ENCODE measurements around the gene ZNF438.

The ZNF438 gene

DNA sequence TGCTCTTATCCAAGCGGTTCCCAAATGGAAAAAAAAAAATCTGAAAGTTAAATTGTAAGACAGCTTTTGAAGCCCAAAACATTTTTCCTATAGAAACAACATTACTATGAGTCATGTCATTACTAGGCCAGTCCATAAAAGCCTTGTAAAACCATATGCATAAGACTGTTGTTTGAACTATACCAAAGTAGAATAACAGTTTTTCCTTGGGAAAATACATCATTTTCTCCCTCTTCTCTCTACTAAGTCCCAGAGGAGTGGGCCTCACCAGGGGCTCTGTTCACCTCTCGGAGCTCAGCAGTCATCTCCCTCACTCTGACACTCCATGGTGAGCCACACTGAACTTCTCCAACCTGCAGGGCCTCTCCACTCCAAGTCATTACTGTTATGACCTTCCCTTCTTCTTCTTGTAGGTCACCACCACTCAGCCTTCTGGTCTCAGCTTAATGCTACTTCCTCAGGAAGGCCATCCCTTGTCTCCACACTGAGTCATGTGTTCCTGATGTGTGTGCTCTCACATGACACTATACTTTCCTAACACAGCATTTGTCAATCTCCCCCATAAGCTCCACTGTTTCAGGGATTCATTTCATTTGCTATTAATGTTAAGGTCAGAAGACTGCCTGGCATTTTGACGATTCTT lies 32.5 kb downstream of the ZNF438 start:
- H3K4me3 ChIP-seq (ENCODE audit: low read length), result no peak overlapping the region
- H3K9me3 ChIP-seq (ENCODE audit: control insufficient read depth, insufficient read depth, low read length), result no peaks in the 10 kb centered on the region
- H3K27ac ChIP-seq (ENCODE audit: low read length), result no peak overlapping the region
- no peaks in the 10 kb centered on the region for H3K27me3 ChIP-seq (ENCODE audit: control insufficient read depth, insufficient read depth, low read length)
- WGBS (ENCODE audit: insufficient coverage, insufficient read length), result no CpG with 5 or more reads among the region's 3 CpGs
- no peaks in the 10 kb centered on the region for H3K36me3 ChIP-seq (ENCODE audit: control insufficient read depth, insufficient read depth, low read length)
- DNase-seq (ENCODE audit: low read depth, low spot score), result no peak
- H3K4me1 ChIP-seq (ENCODE audit: control insufficient read depth, insufficient read depth, low read length), result no peaks in the 10 kb centered on the region

DNA sequence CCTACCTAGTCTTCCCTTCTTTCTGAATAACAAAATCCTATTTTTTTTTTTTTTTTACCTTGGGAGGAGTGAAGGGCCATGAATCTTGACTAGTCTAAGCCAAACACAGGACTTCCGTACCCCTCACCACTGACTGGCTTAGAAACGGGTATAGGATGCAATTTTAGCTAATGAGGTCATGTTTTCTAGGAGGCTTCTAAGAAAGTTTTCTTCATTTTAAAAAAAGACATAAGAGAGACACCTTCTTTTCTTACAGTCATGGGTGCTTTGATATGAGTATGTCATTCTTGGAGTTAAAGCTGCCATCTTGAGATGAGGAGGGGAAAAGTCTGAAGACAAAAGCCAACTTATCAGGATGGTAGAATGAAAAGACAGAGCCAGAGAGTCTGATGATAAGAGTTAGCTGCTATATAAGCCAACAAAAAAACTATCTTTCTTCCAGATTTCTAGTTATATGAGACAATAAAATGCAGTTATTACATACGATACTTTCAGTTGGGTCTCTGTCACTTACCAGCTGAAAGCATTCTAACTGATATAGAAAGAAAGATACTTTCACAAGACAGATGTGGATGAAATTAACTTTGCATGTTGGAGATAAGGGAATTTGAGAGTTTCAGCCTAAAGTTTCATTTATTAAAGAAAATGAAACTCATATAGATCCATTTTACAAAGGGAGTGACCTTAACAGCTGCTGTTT lies 34.0 kb downstream of the ZNF438 start:
- DNase-seq (ENCODE audit: low read depth, low spot score), result no peak
- Histone ChIP-seq H3K4me3 (ENCODE audit: low read length) (no peak overlapping the region), H3K27me3 (ENCODE audit: control insufficient read depth, insufficient read depth, low read length) (no peaks in the 10 kb centered on the region), H3K36me3 (ENCODE audit: control insufficient read depth, insufficient read depth, low read length) (no peaks in the 10 kb centered on the region), H3K9me3 (ENCODE audit: control insufficient read depth, insufficient read depth, low read length) (no peaks in the 10 kb centered on the region), H3K27ac (ENCODE audit: low read length) (no peak overlapping the region), H3K4me1 (ENCODE audit: control insufficient read depth, insufficient read depth, low read length) (no peaks in the 10 kb centered on the region)
- no CpG with 5 or more reads among the region's 3 CpGs for WGBS (ENCODE audit: insufficient coverage, insufficient read length)

DNA sequence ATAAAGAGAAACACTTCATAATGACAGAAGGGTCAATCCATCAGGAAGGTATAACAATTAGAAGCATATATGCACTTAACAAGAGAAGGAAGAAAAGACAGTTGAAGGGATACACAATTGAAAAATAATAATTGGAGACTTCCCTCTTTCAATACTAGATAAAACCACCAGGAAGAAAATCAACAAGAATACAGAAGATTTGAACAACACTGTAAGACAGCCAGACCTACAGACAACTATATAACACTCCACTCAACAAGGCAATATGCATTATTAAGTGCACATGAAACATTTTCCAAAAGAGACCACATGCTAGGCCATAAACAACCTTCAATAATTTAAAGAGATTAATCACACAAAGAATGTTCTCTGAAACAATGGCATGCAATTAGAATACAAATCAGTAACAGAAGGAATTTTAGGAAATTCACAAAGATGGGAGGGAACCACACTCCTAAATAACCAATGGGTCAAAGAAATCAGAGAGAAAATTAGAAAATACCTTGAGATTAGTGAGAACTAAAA lies 35.1 kb downstream of the ZNF438 start:
- Histone ChIP-seq H3K4me1 (ENCODE audit: control insufficient read depth, insufficient read depth, low read length) (no peaks in the 10 kb centered on the region), H3K9me3 (ENCODE audit: control insufficient read depth, insufficient read depth, low read length) (no peaks in the 10 kb centered on the region), H3K4me3 (ENCODE audit: low read length) (no peak overlapping the region), H3K27me3 (ENCODE audit: control insufficient read depth, insufficient read depth, low read length) (no peaks in the 10 kb centered on the region), H3K27ac (ENCODE audit: low read length) (no peak overlapping the region), H3K36me3 (ENCODE audit: control insufficient read depth, insufficient read depth, low read length) (no peaks in the 10 kb centered on the region)
- no peak for DNase-seq (ENCODE audit: low read depth, low spot score)

DNA sequence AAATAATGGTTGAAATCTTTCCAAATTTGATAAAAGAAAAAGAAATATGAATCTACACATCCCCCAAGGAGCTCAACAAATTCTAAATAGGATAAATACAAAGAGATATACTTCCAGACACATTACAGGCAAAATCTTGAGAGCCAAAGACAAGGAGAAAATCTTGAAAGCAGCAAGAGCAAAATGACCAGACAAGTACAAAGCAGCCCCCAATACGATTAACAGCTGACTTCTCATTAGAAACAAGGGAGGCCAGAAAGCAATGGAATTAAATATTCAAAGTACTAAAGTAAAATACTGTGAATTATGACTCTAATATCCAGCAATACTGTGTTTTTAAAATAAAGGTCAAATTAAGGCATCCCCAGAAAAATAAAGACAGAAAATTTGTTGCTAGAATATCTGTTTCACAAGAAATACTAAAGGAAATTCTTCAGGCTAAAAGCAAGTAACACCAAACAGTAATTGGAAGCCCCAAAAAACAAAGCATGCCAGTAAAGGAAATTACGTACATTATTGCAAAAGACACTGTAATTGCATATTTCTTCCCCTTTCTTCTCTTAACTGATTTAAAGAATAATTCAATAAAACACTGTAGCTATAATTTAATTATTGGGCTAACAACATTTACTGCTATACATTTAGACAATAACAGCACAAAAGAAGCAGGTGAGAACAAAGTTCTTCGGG lies 36.4 kb downstream of the ZNF438 start:
- WGBS (ENCODE audit: insufficient coverage, insufficient read length), result no CpG with 5 or more reads among the region's 3 CpGs
- H3K27me3 ChIP-seq (ENCODE audit: control insufficient read depth, insufficient read depth, low read length), result no peaks in the 10 kb centered on the region
- H3K27ac ChIP-seq (ENCODE audit: low read length), result no peak overlapping the region
- H3K4me3 ChIP-seq (ENCODE audit: low read length), result no peak overlapping the region
- no peak for DNase-seq (ENCODE audit: low read depth, low spot score)
- no peaks in the 10 kb centered on the region for H3K36me3 ChIP-seq (ENCODE audit: control insufficient read depth, insufficient read depth, low read length)
- no peaks in the 10 kb centered on the region for H3K4me1 ChIP-seq (ENCODE audit: control insufficient read depth, insufficient read depth, low read length)
- no peaks in the 10 kb centered on the region for H3K9me3 ChIP-seq (ENCODE audit: control insufficient read depth, insufficient read depth, low read length)

DNA sequence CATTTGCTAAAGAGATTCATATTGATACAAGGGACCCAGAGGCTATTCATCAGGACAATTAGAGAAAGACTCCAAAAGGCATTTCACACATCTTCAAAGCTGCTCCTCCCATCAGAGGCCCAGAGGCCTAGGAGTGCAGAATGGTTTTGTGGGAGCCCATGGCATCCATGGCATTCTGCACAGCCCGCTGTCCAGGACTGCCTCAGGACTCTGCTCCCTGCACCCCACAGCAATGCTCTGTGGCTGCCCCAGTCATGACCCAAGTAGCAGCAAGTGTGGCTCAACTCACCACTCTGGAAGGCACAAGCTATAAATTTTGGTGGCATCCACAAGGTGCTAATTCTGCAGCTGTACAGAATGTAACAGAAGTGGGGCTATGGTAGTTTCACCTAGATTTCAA lies 38.5 kb downstream of the ZNF438 start:
- Histone ChIP-seq H3K27me3 (ENCODE audit: control insufficient read depth, insufficient read depth, low read length) (no peaks in the 10 kb centered on the region), H3K4me3 (ENCODE audit: low read length) (no peak overlapping the region), H3K36me3 (ENCODE audit: control insufficient read depth, insufficient read depth, low read length) (no peaks in the 10 kb centered on the region), H3K9me3 (ENCODE audit: control insufficient read depth, insufficient read depth, low read length) (no peaks in the 10 kb centered on the region), H3K4me1 (ENCODE audit: control insufficient read depth, insufficient read depth, low read length) (no peaks in the 10 kb centered on the region), H3K27ac (ENCODE audit: low read length) (no peak overlapping the region)
- DNase-seq (ENCODE audit: low read depth, low spot score), result no peak
- WGBS (ENCODE audit: insufficient coverage, insufficient read length), result no CpG with 5 or more reads among the region's 1 CpG

DNA sequence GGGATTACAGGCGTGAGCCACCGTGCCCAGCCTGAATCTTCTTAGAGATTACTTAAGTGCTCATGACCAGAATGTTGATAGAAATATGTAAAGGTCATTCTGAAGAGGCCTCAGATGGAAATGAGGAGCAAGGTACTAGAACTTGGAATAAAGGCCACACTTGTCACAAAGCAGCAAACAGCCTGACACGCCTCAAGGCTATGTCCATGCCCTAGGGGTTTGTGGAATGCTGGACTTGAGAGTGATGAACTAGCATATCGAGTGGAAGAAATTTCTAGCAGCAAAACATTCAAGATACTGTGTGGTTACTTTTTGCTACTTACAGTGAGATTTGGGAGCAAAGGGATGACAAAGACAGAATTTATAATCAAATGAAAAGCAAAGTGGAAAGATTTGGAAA lies 39.0 kb downstream of the ZNF438 start:
- Histone ChIP-seq H3K27me3 (ENCODE audit: control insufficient read depth, insufficient read depth, low read length) (no peaks in the 10 kb centered on the region), H3K27ac (ENCODE audit: low read length) (no peak overlapping the region), H3K4me3 (ENCODE audit: low read length) (no peak overlapping the region), H3K36me3 (ENCODE audit: control insufficient read depth, insufficient read depth, low read length) (no peaks in the 10 kb centered on the region), H3K9me3 (ENCODE audit: control insufficient read depth, insufficient read depth, low read length) (no peaks in the 10 kb centered on the region), H3K4me1 (ENCODE audit: control insufficient read depth, insufficient read depth, low read length) (no peaks in the 10 kb centered on the region)
- no CpG with 5 or more reads among the region's 4 CpGs for WGBS (ENCODE audit: insufficient coverage, insufficient read length)
- DNase-seq (ENCODE audit: low read depth, low spot score), result no peak

DNA sequence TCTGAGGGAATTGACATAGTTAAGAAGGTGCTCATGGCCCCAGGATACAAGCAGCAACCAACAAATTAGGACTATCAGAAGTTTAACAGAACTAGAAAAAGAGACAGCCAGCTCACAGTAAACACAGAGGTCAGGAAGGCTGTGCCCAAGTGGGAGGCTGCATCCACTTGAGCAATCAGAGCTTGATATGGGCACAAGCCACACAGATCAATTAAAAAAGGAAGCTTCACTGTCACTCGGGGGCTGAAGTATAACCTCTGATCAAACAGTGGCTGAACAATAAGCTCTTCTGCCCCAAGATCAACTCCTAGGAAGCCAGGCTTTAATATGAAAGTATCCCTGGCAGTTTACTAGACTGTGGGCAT lies 40.0 kb downstream of the ZNF438 start:
- Histone ChIP-seq H3K9me3 (ENCODE audit: control insufficient read depth, insufficient read depth, low read length) (no peaks in the 10 kb centered on the region), H3K27ac (ENCODE audit: low read length) (no peak overlapping the region), H3K27me3 (ENCODE audit: control insufficient read depth, insufficient read depth, low read length) (no peaks in the 10 kb centered on the region), H3K4me3 (ENCODE audit: low read length) (no peak overlapping the region), H3K4me1 (ENCODE audit: control insufficient read depth, insufficient read depth, low read length) (no peaks in the 10 kb centered on the region), H3K36me3 (ENCODE audit: control insufficient read depth, insufficient read depth, low read length) (no peaks in the 10 kb centered on the region)
- WGBS (ENCODE audit: insufficient coverage, insufficient read length), result no CpG with 5 or more reads among the region's 1 CpG
- DNase-seq (ENCODE audit: low read depth, low spot score), result no peak

DNA sequence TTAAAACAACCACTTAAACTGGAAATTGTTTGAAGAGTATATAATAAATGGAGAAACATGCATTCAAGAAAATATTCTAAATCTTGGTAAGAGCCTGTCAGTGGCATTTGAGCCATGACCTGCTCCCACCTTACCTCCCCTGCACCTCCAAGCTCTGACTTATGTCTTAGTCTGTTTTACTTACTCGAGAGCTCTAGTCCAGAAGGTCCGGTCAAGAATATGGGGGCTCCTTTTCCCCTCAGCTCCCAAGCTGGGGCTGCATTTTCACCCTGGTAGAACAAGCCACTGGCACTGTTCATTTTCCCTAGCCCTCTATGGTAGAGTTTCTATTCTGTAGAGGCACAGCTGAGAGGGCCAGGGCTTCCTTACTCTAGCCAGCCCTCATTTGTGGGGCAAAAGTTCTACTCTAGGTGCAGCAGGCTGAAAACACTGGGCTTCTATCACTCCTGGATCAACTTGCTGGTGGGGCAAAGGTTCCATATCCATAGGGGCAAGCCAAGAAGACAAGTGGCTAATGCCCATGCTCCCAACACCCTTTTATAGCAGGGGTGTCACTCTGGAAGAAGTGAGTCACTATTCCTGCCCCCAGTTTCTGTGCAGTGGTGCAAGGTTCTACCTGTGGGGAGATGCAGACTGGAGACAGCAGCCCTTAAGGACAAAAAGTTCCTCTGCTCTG lies 40.6 kb downstream of the ZNF438 start:
- no peak for DNase-seq (ENCODE audit: low read depth, low spot score)
- no peak overlapping the region for H3K4me3 ChIP-seq (ENCODE audit: low read length)
- no peak overlapping the region for H3K27ac ChIP-seq (ENCODE audit: low read length)
- no peaks in the 10 kb centered on the region for H3K36me3 ChIP-seq (ENCODE audit: control insufficient read depth, insufficient read depth, low read length)
- no peaks in the 10 kb centered on the region for H3K4me1 ChIP-seq (ENCODE audit: control insufficient read depth, insufficient read depth, low read length)
- WGBS (ENCODE audit: insufficient coverage, insufficient read length), result no CpG with 5 or more reads among the region's 2 CpGs
- H3K27me3 ChIP-seq (ENCODE audit: control insufficient read depth, insufficient read depth, low read length), result no peaks in the 10 kb centered on the region
- H3K9me3 ChIP-seq (ENCODE audit: control insufficient read depth, insufficient read depth, low read length), result no peaks in the 10 kb centered on the region

DNA sequence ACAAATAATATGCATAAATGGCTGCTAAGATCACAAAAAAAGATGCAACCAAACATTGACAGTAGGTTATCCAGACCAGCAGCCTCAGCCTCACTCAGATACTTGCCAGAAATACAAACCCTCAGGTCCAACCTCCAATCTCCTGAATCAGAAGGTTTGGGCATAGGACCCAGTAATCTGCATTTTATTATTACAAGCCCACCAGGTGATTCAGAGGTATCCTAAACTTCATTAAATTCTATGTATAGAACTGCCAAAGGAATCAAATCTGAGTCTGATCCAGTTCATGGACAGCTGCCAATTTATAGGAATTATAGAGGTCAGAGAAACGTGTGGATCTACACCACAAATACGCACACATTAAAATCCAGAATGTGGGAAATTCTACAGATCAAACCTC lies 41.3 kb downstream of the ZNF438 start:
- DNase-seq (ENCODE audit: low read depth, low spot score), result no peak
- WGBS (ENCODE audit: insufficient coverage, insufficient read length), result no CpG with 5 or more reads among the region's 2 CpGs
- Histone ChIP-seq H3K36me3 (ENCODE audit: control insufficient read depth, insufficient read depth, low read length) (no peaks in the 10 kb centered on the region), H3K27me3 (ENCODE audit: control insufficient read depth, insufficient read depth, low read length) (no peaks in the 10 kb centered on the region), H3K9me3 (ENCODE audit: control insufficient read depth, insufficient read depth, low read length) (no peaks in the 10 kb centered on the region), H3K4me3 (ENCODE audit: low read length) (no peak overlapping the region), H3K4me1 (ENCODE audit: control insufficient read depth, insufficient read depth, low read length) (no peaks in the 10 kb centered on the region), H3K27ac (ENCODE audit: low read length) (no peak overlapping the region)

DNA sequence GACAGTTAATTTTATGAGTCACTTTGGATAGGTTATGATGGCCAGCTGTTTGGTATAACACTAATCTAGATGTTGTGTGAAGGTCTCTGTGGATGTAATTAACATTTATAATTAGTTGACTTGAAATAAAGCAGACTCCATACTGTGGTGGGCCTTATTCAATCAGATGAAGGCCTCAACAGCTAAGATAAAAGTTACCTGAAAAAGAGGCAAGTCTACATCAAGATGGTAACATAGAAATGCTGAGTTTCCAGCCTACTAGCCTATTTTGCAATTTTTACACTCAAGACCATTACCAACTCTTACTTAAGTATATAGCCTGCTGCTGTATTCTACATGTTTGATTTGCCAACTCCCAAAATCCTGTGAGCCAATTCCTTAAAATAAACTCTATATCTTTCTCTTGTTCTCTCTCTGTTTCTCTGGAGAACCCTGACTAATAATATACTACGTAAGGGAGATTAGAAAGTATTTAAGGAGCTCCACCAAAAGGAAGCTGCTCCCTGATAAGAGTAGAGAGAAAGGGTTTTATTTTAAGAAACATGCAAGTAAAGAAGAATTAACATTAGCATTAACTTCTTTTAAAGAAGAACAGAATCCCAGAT lies 42.7 kb downstream of the ZNF438 start:
- no peaks in the 10 kb centered on the region for H3K27me3 ChIP-seq (ENCODE audit: control insufficient read depth, insufficient read depth, low read length)
- DNase-seq (ENCODE audit: low read depth, low spot score), result no peak
- no peaks in the 10 kb centered on the region for H3K36me3 ChIP-seq (ENCODE audit: control insufficient read depth, insufficient read depth, low read length)
- no peak overlapping the region for H3K27ac ChIP-seq (ENCODE audit: low read length)
- H3K9me3 ChIP-seq (ENCODE audit: control insufficient read depth, insufficient read depth, low read length), result no peaks in the 10 kb centered on the region
- no CpG with 5 or more reads among the region's 1 CpG for WGBS (ENCODE audit: insufficient coverage, insufficient read length)
- H3K4me3 ChIP-seq (ENCODE audit: low read length), result no peak overlapping the region
- H3K4me1 ChIP-seq (ENCODE audit: control insufficient read depth, insufficient read depth, low read length), result no peaks in the 10 kb centered on the region

Measured in iPS DF 6.9 (cell line).